HepG2 (cell line): ENCODE data around the gene HARS2. TPM values are rescaled to one million over a fixed set of nuclear protein-coding genes. Genes with fewer than 3 reads are reported as not detected.

Source experiments
- FOXC1 ChIP-seq: sonication (generic); formaldehyde crosslinking; IDR thresholded peaks from 2 replicates; pipeline ENCODE4 v1.8.0; 2022; ENCODE audit warnings: mild to moderate bottlenecking, missing genetic modification reagents, borderline replicate concordance
- HMGA1 ChIP-seq: sonication (generic); formaldehyde crosslinking; conservative IDR thresholded peaks from 2 replicates; pipeline ENCODE4 v1.4.0; 2020; ENCODE audit warnings: missing genetic modification reagents
- HOXA3 ChIP-seq: sonication (generic); formaldehyde crosslinking; IDR thresholded peaks from 2 replicates; pipeline ENCODE4 v1.5.0; 2020; ENCODE audit warnings: missing genetic modification reagents
- KAT8 ChIP-seq: IDR thresholded peaks from 2 replicates; pipeline ENCODE4 v1.6.1; 2016; ENCODE audit warnings: missing genetic modification reagents, missing compliant biosample characterization
- MAF1 ChIP-seq: sonication (generic); formaldehyde crosslinking; IDR thresholded peaks from 2 replicates; pipeline ENCODE4 v1.5.0; 2020; ENCODE audit warnings: missing genetic modification reagents, borderline replicate concordance
- MEIS1 ChIP-seq: sonication (generic); formaldehyde crosslinking; IDR thresholded peaks from 2 replicates; pipeline ENCODE4 v1.9.0; 2021; ENCODE audit warnings: mild to moderate bottlenecking, missing genetic modification reagents, moderate library complexity, borderline replicate concordance
- MYC ChIP-seq: sonication (generic); formaldehyde crosslinking; IDR thresholded peaks from 2 replicates; pipeline ENCODE4 v1.9.0; 2021; ENCODE audit warnings: missing genetic modification reagents, borderline replicate concordance
- NCOA2 ChIP-seq: sonication (generic); formaldehyde crosslinking; IDR thresholded peaks from 2 replicates; pipeline ENCODE4 v1.8.0; 2022; ENCODE audit warnings: inconsistent platforms
- PLRG1 ChIP-seq: fragments of 450-650 bp; conservative IDR thresholded peaks from 2 replicates; pipeline ENCODE4 v1.6.1; 2016
- POGZ ChIP-seq: sonication (generic); formaldehyde crosslinking; IDR thresholded peaks from 2 replicates; pipeline ENCODE4 v1.4.0; 2020; ENCODE audit warnings: mild to moderate bottlenecking, missing genetic modification reagents
- TEAD2 ChIP-seq: sonication (generic); formaldehyde crosslinking; IDR thresholded peaks from 2 replicates; pipeline ENCODE4 v1.9.0; 2021; ENCODE audit warnings: missing genetic modification reagents
- XBP1 ChIP-seq: sonication (generic); formaldehyde crosslinking; IDR thresholded peaks from 2 replicates; pipeline ENCODE4 v1.5.0; 2020; ENCODE audit warnings: missing genetic modification reagents
- ZNF468 ChIP-seq: sonication (generic); formaldehyde crosslinking; IDR thresholded peaks from 2 replicates; pipeline ENCODE4 v1.8.0; 2022; ENCODE audit warnings: mild to moderate bottlenecking, moderate library complexity, missing genetic modification reagents
- ZNF552 ChIP-seq: sonication (generic); formaldehyde crosslinking; IDR thresholded peaks from 2 replicates; pipeline ENCODE4 v1.9.0; 2022; ENCODE audit warnings: missing genetic modification reagents, mild to moderate bottlenecking, borderline replicate concordance
- ZNF557 ChIP-seq: sonication (generic); formaldehyde crosslinking; IDR thresholded peaks from 2 replicates; pipeline ENCODE4 v1.4.0; 2020; ENCODE audit warnings: missing genetic modification reagents
- ZNF674 ChIP-seq: sonication (generic); formaldehyde crosslinking; IDR thresholded peaks from 2 replicates; pipeline ENCODE4 v1.5.0; 2020; ENCODE audit warnings: low read depth, mild to moderate bottlenecking, missing genetic modification reagents
- ZNF839 ChIP-seq: sonication (generic); formaldehyde crosslinking; IDR thresholded peaks from 2 replicates; pipeline ENCODE4 v1.4.0; 2020; ENCODE audit warnings: missing genetic modification reagents, mild to moderate bottlenecking, borderline replicate concordance
- ZNF850 ChIP-seq: sonication (generic); formaldehyde crosslinking; conservative IDR thresholded peaks from 2 replicates; pipeline ENCODE4 v1.9.0; 2021; ENCODE audit warnings: mild to moderate bottlenecking, missing genetic modification reagents
- polyA plus RNA-seq, 8 experiments: library from polyadenylated mRNA; depleted of rRNA in 3 of 8; stranded (reverse) in 7 of 8; unstranded in 1 of 8; fragments of >200 nt; fragmentation: Illumina TruSeq in 4 of 8; extraction: Trizol in 4 of 8; gene quantifications; 2 replicates each; pipeline versions ENCODE4 v1.2.1 to v1.2.3, GENCODE V29; 2011 to 2016; ENCODE audit warnings: low read depth in 4 of 8, missing spikeins in 1 of 8, mixed read lengths in 1 of 8; ENCODE audit not compliant: insufficient read depth in 1 of 8
- total RNA-seq, 5 experiments: library from RNA; depleted of rRNA; stranded (reverse); fragments of >200 nt; fragmentation: Illumina TruSeq; extraction: Trizol; gene quantifications; 2 replicates each; pipeline ENCODE4 v1.2.3, GENCODE V29; 2016; ENCODE audit warnings: low read depth in 1 of 5
- TF ChIP-seq, protein P1 (sequence below): sonication (generic); formaldehyde crosslinking; IDR thresholded peaks from 2 replicates; pipeline ENCODE4 v1.4.0; 2020; ENCODE audit warnings: missing genetic modification reagents
- TF ChIP-seq, protein P2 (sequence below): sonication (generic); formaldehyde crosslinking; IDR thresholded peaks from 2 replicates; pipeline ENCODE4 v1.9.0; 2022; ENCODE audit warnings: low read depth, missing genetic modification reagents

HARS2 gene
- total and polyA plus RNA-seq, 2 of the 13 experiments (the other 11 are each of a cell fraction or from before 2014, with no cell fraction given), result 17.9 to 25.8 TPM

DNA sequence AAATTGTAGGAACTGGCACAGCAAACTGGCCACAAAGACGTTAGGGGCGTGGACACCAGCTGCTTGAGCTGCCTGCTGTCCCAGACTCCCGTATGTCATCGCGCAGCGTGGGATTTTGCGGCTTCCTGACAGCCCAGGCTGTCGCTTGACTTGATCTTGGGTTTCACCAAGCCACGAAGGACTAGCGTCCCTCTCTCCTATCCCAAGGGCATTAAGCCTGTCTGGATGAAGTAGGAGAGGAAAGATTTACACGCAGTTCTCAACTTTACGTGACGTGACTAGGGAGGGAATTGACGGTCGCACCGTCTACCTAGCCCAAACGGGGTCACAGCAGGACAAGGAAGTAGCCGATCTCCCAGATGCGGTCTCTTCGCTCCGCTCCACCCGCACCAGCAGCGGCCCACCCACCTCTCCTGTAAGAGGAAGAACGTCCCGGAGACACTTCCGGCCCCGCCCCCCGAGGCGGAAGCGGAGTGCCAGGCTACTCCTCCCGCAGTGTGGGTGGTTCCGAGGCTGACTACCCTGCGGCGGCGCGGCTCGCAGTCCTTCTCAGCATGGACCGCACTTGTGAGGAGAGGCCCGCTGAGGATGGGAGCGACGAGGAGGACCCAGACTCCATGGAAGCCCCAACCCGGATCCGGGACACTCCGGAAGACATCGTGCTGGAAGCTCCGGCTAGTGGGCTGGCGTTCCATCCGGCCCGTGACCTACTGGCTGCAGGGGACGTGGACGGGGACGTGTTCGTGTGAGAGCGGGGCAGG lies 26.7 kb upstream of the HARS2 start, which contains the start of gene WDR55 (continued):
- TF ChIP-seq, protein P1, sequence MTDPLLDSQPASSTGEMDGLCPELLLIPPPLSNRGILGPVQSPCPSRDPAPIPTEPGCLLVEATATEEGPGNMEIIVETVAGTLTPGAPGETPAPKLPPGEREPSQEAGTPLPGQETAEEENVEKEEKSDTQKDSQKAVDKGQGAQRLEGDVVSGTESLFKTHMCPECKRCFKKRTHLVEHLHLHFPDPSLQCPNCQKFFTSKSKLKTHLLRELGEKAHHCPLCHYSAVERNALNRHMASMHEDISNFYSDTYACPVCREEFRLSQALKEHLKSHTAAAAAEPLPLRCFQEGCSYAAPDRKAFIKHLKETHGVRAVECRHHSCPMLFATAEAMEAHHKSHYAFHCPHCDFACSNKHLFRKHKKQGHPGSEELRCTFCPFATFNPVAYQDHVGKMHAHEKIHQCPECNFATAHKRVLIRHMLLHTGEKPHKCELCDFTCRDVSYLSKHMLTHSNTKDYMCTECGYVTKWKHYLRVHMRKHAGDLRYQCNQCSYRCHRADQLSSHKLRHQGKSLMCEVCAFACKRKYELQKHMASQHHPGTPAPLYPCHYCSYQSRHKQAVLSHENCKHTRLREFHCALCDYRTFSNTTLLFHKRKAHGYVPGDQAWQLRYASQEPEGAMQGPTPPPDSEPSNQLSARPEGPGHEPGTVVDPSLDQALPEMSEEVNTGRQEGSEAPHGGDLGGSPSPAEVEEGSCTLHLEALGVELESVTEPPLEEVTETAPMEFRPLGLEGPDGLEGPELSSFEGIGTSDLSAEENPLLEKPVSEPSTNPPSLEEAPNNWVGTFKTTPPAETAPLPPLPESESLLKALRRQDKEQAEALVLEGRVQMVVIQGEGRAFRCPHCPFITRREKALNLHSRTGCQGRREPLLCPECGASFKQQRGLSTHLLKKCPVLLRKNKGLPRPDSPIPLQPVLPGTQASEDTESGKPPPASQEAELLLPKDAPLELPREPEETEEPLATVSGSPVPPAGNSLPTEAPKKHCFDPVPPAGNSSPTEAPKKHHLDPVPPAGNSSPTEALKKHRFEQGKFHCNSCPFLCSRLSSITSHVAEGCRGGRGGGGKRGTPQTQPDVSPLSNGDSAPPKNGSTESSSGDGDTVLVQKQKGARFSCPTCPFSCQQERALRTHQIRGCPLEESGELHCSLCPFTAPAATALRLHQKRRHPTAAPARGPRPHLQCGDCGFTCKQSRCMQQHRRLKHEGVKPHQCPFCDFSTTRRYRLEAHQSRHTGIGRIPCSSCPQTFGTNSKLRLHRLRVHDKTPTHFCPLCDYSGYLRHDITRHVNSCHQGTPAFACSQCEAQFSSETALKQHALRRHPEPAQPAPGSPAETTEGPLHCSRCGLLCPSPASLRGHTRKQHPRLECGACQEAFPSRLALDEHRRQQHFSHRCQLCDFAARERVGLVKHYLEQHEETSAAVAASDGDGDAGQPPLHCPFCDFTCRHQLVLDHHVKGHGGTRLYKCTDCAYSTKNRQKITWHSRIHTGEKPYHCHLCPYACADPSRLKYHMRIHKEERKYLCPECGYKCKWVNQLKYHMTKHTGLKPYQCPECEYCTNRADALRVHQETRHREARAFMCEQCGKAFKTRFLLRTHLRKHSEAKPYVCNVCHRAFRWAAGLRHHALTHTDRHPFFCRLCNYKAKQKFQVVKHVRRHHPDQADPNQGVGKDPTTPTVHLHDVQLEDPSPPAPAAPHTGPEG, result no peak
- no peak; the same call in 1 of the 2 replicates for TF ChIP-seq MAF1
- TF ChIP-seq ZNF850 (CRISPR knock-in tag), result no peak
- no peak for TF ChIP-seq ZNF839 (CRISPR knock-in tag)
- TF ChIP-seq PLRG1, result no peak
- peak; percentile 67; the same call in 1 of the 2 replicates for TF ChIP-seq POGZ (CRISPR knock-in tag)
- peak; percentile 67; the same call in 1 of the 2 replicates for TF ChIP-seq ZNF552
- peak; percentile 52; the same call in 1 of the 2 replicates for TF ChIP-seq HOXA3 (CRISPR knock-in tag)
- no peak; the same call in none of the 2 replicates for TF ChIP-seq NCOA2 (CRISPR knock-in tag)
- no peak for TF ChIP-seq HMGA1 (CRISPR knock-in tag)
- TF ChIP-seq FOXC1 (CRISPR knock-in tag), result no peak
- TF ChIP-seq ZNF674 (CRISPR knock-in tag), result no peak
- peak; percentile 76; the same call in 1 of the 2 replicates for TF ChIP-seq MYC (CRISPR knock-in tag)
- no peak for TF ChIP-seq XBP1 (CRISPR knock-in tag)
- TF ChIP-seq ZNF557 (CRISPR knock-in tag), result no peak
- no peak for TF ChIP-seq ZNF468 (CRISPR knock-in tag)
- TF ChIP-seq MEIS1 (CRISPR knock-in tag), result peak; percentile 13; the same call in 1 of the 2 replicates
- TF ChIP-seq, protein P2, sequence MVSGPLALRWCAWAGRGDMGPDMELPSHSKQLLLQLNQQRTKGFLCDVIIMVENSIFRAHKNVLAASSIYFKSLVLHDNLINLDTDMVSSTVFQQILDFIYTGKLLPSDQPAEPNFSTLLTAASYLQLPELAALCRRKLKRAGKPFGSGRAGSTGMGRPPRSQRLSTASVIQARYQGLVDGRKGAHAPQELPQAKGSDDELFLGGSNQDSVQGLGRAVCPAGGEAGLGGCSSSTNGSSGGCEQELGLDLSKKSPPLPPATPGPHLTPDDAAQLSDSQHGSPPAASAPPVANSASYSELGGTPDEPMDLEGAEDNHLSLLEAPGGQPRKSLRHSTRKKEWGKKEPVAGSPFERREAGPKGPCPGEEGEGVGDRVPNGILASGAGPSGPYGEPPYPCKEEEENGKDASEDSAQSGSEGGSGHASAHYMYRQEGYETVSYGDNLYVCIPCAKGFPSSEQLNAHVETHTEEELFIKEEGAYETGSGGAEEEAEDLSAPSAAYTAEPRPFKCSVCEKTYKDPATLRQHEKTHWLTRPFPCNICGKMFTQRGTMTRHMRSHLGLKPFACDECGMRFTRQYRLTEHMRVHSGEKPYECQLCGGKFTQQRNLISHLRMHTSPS, result 0 out of 2 replicates have a peak, but pooled peaks have one; percentile 32
- TF ChIP-seq KAT8 (CRISPR knock-in tag), result peak; percentile 96
- TF ChIP-seq TEAD2 (CRISPR knock-in tag), result no peak
